Activated CD8-positive, alpha-beta T cell treated with anti-CD3 and anti-CD28 coated beads for 36 hours (primary cell): ENCODE results near the gene GNL1. TPM values are rescaled to one million over a fixed set of nuclear protein-coding genes. Genes with fewer than 3 reads are reported as not detected.
"Not testable (repeated sequence)": the region's sequence is repeated elsewhere in the genome, so short reads cannot be mapped to it uniquely, and the experiment has no call there.

Experiments
- ATAC-seq: fragments of 200-7000 bp; cut with Tn5 transposase; one replicate; pipeline ENCODE4 v1.10.0; 2021; ENCODE audit warnings: mild to moderate bottlenecking, moderate library complexity
- CTCF ChIA-PET: fragments of 350-600 bp; sonication (Branson Sonifier 250); formaldehyde crosslinking; loops from one replicate; lab custom pipeline; 2021; ENCODE audit warnings: antibody characterized with exemption; lab: Charles Lee
- POLR2A ChIA-PET: fragments of 350-600 bp; sonication (Branson Sonifier 250); formaldehyde crosslinking; loops from one replicate; lab custom pipeline; 2021; ENCODE audit warnings: antibody characterized with exemption; lab: Charles Lee
- DNase-seq: peaks from one replicate; pipeline ENCODE4 v3.0.0-alpha.2; 2020
- H3K27ac Mint-ChIP-seq: one replicate; pipeline ENCODE4 v1.8.0; 2021; ENCODE audit warnings: mild to moderate bottlenecking, mixed read lengths
- H3K27me3 Mint-ChIP-seq: one replicate; pipeline ENCODE4 v1.8.0; 2021; ENCODE audit warnings: mixed read lengths
- H3K36me3 Mint-ChIP-seq: one replicate; pipeline ENCODE4 v1.8.0; 2021; ENCODE audit warnings: low read depth, mixed read lengths
- H3K4me1 Mint-ChIP-seq: one replicate; pipeline ENCODE4 v1.8.0; 2021; ENCODE audit warnings: low read depth, mixed read lengths
- H3K4me3 Mint-ChIP-seq: one replicate; pipeline ENCODE4 v1.8.0; 2021; ENCODE audit warnings: mild to moderate bottlenecking, moderate library complexity, mixed read lengths
- H3K9me3 Mint-ChIP-seq: one replicate; pipeline ENCODE4 v1.8.0; 2021; ENCODE audit warnings: mixed read lengths
- intact Hi-C: fragments of 100-400 bp; cut with micrococcal nuclease; formaldehyde crosslinking; loops from one replicate; pipeline ENCODE4 v1.10.0; 2022
- total RNA-seq, 2 experiments: library from RNA; stranded (reverse); gene quantifications; one replicate each; pipeline ENCODE4 v1.2.3, GENCODE V29; 2021
- TF ChIP-seq, protein P1 (sequence below): fragments of 200-600 bp; IDR thresholded peaks from one replicate; pipeline ENCODE4 v1.8.0; 2022; ENCODE audit warnings: antibody characterized with exemption, mild to moderate bottlenecking

GNL1 gene
- total RNA-seq, 2 experiments from 2014 or later: 107 to 122 TPM

GRCh38 chr6:30537931-30538330 lies 18.4 kb downstream of the GNL1 start:
- ATAC-seq (no peak), DNase-seq (no peak)
- peaks cover 24% of the 10 kb centered on the region for H3K4me1 Mint-ChIP-seq
- ChIA-PET CTCF (interaction anchor here (1.6 to 21.7 kb wide), 3 partner anchors 15 to 54 kb away, joined by 5 to 515 read pairs (median 96); partner anchors contain the start of genes GNL1 and PRR3), POLR2A (interaction anchor here (1.2 to 4.9 kb wide), 2 partner anchors 18 to 45 kb away, joined by 3 to 35 read pairs; partner anchors contain the start of gene GNL1)
- TF ChIP-seq, protein P1, sequence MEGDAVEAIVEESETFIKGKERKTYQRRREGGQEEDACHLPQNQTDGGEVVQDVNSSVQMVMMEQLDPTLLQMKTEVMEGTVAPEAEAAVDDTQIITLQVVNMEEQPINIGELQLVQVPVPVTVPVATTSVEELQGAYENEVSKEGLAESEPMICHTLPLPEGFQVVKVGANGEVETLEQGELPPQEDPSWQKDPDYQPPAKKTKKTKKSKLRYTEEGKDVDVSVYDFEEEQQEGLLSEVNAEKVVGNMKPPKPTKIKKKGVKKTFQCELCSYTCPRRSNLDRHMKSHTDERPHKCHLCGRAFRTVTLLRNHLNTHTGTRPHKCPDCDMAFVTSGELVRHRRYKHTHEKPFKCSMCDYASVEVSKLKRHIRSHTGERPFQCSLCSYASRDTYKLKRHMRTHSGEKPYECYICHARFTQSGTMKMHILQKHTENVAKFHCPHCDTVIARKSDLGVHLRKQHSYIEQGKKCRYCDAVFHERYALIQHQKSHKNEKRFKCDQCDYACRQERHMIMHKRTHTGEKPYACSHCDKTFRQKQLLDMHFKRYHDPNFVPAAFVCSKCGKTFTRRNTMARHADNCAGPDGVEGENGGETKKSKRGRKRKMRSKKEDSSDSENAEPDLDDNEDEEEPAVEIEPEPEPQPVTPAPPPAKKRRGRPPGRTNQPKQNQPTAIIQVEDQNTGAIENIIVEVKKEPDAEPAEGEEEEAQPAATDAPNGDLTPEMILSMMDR: no peak
- no peak overlapping the region for H3K4me3 Mint-ChIP-seq
- no peaks in the 10 kb centered on the region for H3K36me3 Mint-ChIP-seq
- no peaks in the 10 kb centered on the region for H3K27me3 Mint-ChIP-seq
- H3K9me3 Mint-ChIP-seq: no peaks in the 10 kb centered on the region
- intact Hi-C loops: no loop called here
- no peak overlapping the region for H3K27ac Mint-ChIP-seq

DNA sequence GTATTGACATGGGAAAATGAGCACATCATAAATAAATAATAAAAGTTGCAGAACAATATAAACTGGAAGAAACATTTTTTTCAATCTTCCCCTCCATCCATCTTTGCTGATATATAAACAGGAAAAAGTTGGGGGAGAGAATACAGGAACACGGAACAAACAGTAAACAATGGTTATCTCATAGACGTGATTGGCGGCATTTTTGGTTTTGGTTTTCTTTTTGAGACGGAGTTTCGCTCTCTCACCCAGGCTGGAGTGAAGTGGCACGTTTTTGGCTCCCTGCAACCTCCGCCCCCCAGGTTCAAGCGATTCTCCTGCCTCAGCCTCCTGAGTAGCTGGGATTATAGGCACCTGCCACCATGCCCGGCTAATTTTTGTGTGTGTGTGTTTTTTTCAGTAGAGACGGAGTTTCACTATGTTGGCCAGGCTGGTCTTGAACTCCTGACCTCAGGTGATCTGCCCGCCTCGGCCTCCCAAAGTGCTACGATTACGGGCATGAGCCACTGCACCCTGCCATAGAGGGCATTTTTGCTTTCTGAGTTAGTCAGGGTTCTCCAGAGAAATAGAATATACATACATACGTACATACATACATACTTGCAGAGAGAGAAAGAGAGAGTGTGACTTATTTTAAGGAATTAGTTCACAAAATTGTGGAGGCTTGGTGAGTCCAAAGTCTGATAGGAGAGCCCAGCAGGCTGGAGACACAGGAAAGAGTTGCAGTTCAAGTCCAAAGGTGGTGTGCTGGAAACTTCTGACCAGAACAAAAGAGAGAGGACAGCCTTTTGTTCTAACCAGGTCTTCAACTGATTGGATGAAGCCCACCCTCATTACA lies 22.6 kb downstream of the GNL1 start:
- DNase-seq (no peak), ATAC-seq (no peak)
- Mint-ChIP-seq H3K4me3 (peak overlapping the region; percentile 41), H3K27ac (peak overlapping the region; percentile 89), H3K9me3 (peaks cover 5% of the 10 kb centered on the region), H3K36me3 (peaks cover 7% of the 10 kb centered on the region), H3K4me1 (peaks cover 43% of the 10 kb centered on the region), H3K27me3 (no peaks in the 10 kb centered on the region)
- POLR2A ChIA-PET: interaction anchor here (0.7 to 7.4 kb wide), 2 partner anchors 40 to 138 kb away, joined by 3 to 177 read pairs; no protein-coding TSS in a partner anchor
- intact Hi-C loops: loop anchor here (2.0 kb wide), 1 partner anchor 51 kb away; no protein-coding TSS in a partner anchor
- TF ChIP-seq, protein P1: no peak
- CTCF ChIA-PET: interaction anchor here (0.8 to 6.7 kb wide), 8 partner anchors 9 to 63 kb away, joined by 3 to 188 read pairs (median 20); no protein-coding TSS in a partner anchor

DNA sequence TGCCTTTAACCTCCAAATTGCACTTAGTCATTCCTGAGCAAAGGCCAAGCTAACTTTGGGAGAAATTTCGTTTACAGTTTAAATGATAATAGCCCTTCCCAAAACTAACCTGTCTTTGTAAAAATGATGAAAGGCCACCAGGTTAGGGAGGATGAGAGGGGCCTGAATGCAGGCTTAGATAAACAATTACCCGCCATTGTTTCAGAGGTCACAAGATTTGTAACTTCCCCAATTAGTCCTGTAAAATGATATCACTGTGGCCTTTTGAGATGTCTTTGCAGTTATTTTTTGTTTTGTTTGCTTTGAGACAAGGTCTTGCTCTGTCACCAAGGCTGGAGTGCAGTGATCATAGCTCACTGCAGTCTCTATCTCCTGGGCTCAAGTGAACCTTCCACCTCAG lies 26.3 kb downstream of the GNL1 start:
- ChIA-PET POLR2A (interaction anchor here (0.6 to 7.4 kb wide), 12 partner anchors 8 to 262 kb away, joined by 3 to 177 read pairs (median 4); no protein-coding TSS in a partner anchor), CTCF (interaction anchor here (0.8 to 6.7 kb wide), 12 partner anchors 9 to 46 kb away, joined by 3 to 188 read pairs (median 6); no protein-coding TSS in a partner anchor)
- Mint-ChIP-seq H3K27ac (peak overlapping the region; percentile 90), H3K4me3 (no peak overlapping the region), H3K27me3 (no peaks in the 10 kb centered on the region), H3K4me1 (peaks cover 64% of the 10 kb centered on the region), H3K9me3 (peaks cover 12% of the 10 kb centered on the region), H3K36me3 (peaks cover 22% of the 10 kb centered on the region)
- no peak for DNase-seq
- ATAC-seq: no peak
- intact Hi-C loops: no loop called here
- TF ChIP-seq, protein P1: no peak

DNA sequence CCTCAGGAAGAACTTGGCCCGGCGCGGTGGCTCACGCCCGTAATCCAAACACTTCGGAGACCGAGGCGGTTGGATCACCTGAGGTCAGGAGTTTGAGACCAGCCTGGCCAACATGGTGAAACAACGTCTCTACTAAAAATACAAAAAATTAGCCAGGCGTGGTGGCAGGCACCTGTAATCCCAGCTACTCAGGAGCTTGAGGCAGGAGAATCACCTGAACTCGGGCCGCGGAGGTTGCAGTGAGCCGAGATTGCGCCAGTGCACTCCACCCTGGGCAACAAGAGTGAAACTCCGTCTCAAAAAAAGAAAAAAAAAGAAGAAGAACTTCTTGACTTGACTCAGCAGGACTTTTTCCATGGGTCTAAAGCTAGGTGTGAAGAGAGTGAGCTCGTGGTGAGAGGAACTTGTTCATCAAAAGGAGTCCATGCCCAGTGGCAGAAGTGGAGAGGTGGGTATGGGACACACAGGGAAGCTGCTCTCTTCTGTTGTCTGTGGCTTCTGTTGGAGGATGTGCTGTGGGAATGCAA lies 26.9 kb downstream of the GNL1 start:
- H3K4me3 Mint-ChIP-seq: peak overlapping the region; percentile 18
- ChIA-PET CTCF (interaction anchor here (0.8 to 6.7 kb wide), 11 partner anchors 8 to 46 kb away, joined by 3 to 188 read pairs (median 5); no protein-coding TSS in a partner anchor), POLR2A (interaction anchor here (0.6 to 7.4 kb wide), 12 partner anchors 8 to 262 kb away, joined by 3 to 177 read pairs (median 4); no protein-coding TSS in a partner anchor)
- H3K4me1 Mint-ChIP-seq: peaks cover 65% of the 10 kb centered on the region
- H3K9me3 Mint-ChIP-seq: peaks cover 18% of the 10 kb centered on the region
- peaks cover 28% of the 10 kb centered on the region for H3K36me3 Mint-ChIP-seq
- peak overlapping the region; percentile 90 for H3K27ac Mint-ChIP-seq
- not testable (repeated sequence) for H3K27me3 Mint-ChIP-seq
- intact Hi-C loops: loop anchor here (2.0 kb wide), 1 partner anchor 41 kb away; the partner anchor contains the start of gene HLA-E
- DNase-seq (peak; percentile 76), ATAC-seq (peak; percentile 54)

DNA sequence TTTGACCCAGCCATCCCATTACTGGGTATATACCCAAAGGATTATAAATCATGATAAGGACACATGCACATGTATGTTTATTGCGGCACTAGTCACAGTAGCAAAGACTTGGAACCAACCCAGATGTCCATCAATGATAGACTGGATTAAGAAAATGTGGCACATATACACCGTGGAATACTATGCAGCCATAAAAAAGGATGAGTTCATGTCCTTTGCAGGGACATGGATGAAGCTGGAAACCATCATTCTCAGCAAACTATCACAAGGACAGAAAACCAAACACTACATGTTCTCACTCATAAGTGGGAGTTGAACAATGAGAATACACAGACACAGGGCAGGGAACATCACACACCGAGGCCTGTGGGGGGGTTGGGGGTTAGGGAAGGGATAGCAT lies 29.8 kb downstream of the GNL1 start:
- ChIA-PET POLR2A (interaction anchor here (1.5 to 7.4 kb wide), 6 partner anchors 9 to 40 kb away, joined by 5 to 177 read pairs (median 20); no protein-coding TSS in a partner anchor), CTCF (interaction anchor here (0.9 to 6.7 kb wide), 2 partner anchors 8 to 16 kb away, joined by 3 to 188 read pairs; no protein-coding TSS in a partner anchor)
- peaks cover 45% of the 10 kb centered on the region for H3K9me3 Mint-ChIP-seq
- intact Hi-C loops, ATAC-seq, H3K27me3 Mint-ChIP-seq, DNase-seq, H3K4me3 Mint-ChIP-seq: not testable (repeated sequence)
- peaks cover 69% of the 10 kb centered on the region for H3K4me1 Mint-ChIP-seq
- H3K27ac Mint-ChIP-seq: peak overlapping the region; percentile 73
- H3K36me3 Mint-ChIP-seq: peaks cover 44% of the 10 kb centered on the region

- ATAC-seq: not testable (repeated sequence)
Measured at GRCh38 chr6:30521952-30522351, 34.3 kb downstream of the GNL1 start.

DNA sequence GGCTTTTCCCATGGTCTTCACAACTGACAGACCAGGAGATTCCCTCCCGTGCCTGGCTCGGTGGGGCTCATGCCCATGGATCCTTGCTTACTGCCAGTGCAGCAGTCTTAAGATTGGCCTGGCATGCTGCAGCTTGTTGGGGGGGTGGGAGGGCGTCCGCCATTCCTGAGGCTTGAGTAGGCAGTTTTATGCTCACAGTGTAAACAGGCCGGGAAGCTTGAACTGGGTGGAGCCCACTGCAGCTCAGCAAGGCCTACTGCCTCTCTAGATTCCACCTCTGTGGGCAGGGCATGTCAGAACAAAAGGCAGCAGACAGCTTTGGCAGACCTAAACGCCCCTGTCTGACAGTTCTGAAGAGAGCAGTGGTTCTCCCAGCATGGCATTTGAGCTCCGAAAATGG lies 35.2 kb downstream of the GNL1 start:
- Mint-ChIP-seq H3K36me3 (peaks cover 64% of the 10 kb centered on the region), H3K27ac (peak overlapping the region; percentile 66), H3K4me1 (peaks cover 57% of the 10 kb centered on the region), H3K9me3 (peaks cover 66% of the 10 kb centered on the region)
- H3K4me3 Mint-ChIP-seq, DNase-seq, H3K27me3 Mint-ChIP-seq, ATAC-seq, intact Hi-C loops: not testable (repeated sequence)
- POLR2A ChIA-PET: interaction anchor here (0.7 to 1.5 kb wide), 4 partner anchors 9 to 27 kb away, joined by 3 to 5 read pairs (median 4); no protein-coding TSS in a partner anchor
- CTCF ChIA-PET: interaction anchor here (1.6 to 2.6 kb wide), 5 partner anchors 9 to 27 kb away, joined by 6 to 10 read pairs (median 7); no protein-coding TSS in a partner anchor

More at GRCh38 chr6:30521952-30522351, 34.3 kb downstream of the GNL1 start:
- H3K27me3 Mint-ChIP-seq, DNase-seq, intact Hi-C loops, H3K4me3 Mint-ChIP-seq: not testable (repeated sequence)
- H3K36me3 Mint-ChIP-seq: peaks cover 67% of the 10 kb centered on the region
- H3K27ac Mint-ChIP-seq: peak overlapping the region; percentile 37
- H3K9me3 Mint-ChIP-seq: peaks cover 67% of the 10 kb centered on the region
- ChIA-PET CTCF (interaction anchor here (1.6 to 2.6 kb wide), 5 partner anchors 8 to 28 kb away, joined by 6 to 10 read pairs (median 7); no protein-coding TSS in a partner anchor), POLR2A (interaction anchor here (0.7 to 1.3 kb wide), 3 partner anchors 8 to 20 kb away, joined by 3 to 4 read pairs (median 3); no protein-coding TSS in a partner anchor)
- peaks cover 62% of the 10 kb centered on the region for H3K4me1 Mint-ChIP-seq
